DMS153 treated with DMSO at 0.1 percent for 48 hours (cell line): ENCODE results near the gene CYP8B1.
A peak's percentile ranks its signal among the peaks of the same experiment; 100 is the strongest.
"Not testable (repeated sequence)": the region's sequence is repeated elsewhere in the genome, so short reads cannot be mapped to it uniquely, and the experiment has no call there.

Experiments used
- DNase-seq: peaks from one replicate; lab custom pipeline; 2025; ENCODE audit not compliant: unreplicated experiment; lab: John Stamatoyannopoulos, UW

Gene CYP8B1

GRCh38 chr3:42886294-42886822, 10.7 kb upstream of the CYP8B1 start:
- DNase-seq: no peak

GRCh38 chr3:42884324-42884723, 8.6 kb upstream of the CYP8B1 start:
- no peak for DNase-seq

GRCh38 chr3:42883251-42883930, 7.7 kb upstream of the CYP8B1 start:
- DNase-seq: not testable (repeated sequence)

- DNase-seq: peak; percentile 27
Measured at GRCh38 chr3:42880601-42881451, 5.1 kb upstream of the CYP8B1 start.

- DNase-seq: no peak
Measured at GRCh38 chr3:42880183-42880582, 4.5 kb upstream of the CYP8B1 start.

GRCh38 chr3:42877881-42878280, 2.2 kb upstream of the CYP8B1 start:
- DNase-seq: no peak

- DNase-seq: no peak
Measured at GRCh38 chr3:42876940-42877720, 1.5 kb upstream of the CYP8B1 start.

- DNase-seq: no peak
Measured at GRCh38 chr3:42876401-42876800, 722 bp upstream of the CYP8B1 start.

- DNase-seq: no peak
Measured at GRCh38 chr3:42874749-42875148, 930 bp downstream of the CYP8B1 start.

- DNase-seq: no peak
Measured at GRCh38 chr3:42873221-42873982, 2.3 kb downstream of the CYP8B1 start.

- DNase-seq: no peak
Measured at GRCh38 chr3:42872718-42873117, 3.0 kb downstream of the CYP8B1 start.

- no peak for DNase-seq
Measured at GRCh38 chr3:42871592-42872196, 4.0 kb downstream of the CYP8B1 start.

- DNase-seq: no peak
Measured at GRCh38 chr3:42868841-42869240, 6.8 kb downstream of the CYP8B1 start.

- no peak for DNase-seq
Measured at GRCh38 chr3:42867138-42867537, 8.5 kb downstream of the CYP8B1 start.

- DNase-seq: no peak
Measured at GRCh38 chr3:42865256-42865655, 10.4 kb downstream of the CYP8B1 start.

GRCh38 chr3:42864321-42864950, 11.2 kb downstream of the CYP8B1 start:
- DNase-seq: no peak

GRCh38 chr3:42856544-42856943, 19.1 kb downstream of the CYP8B1 start:
- no peak for DNase-seq

GRCh38 chr3:42855547-42856380, 19.9 kb downstream of the CYP8B1 start:
- no peak for DNase-seq

- DNase-seq: no peak
Measured at GRCh38 chr3:42855219-42855546, 20.5 kb downstream of the CYP8B1 start.
